ENCODE measurements around the gene RNF43. TPM values are rescaled to one million over a fixed set of nuclear protein-coding genes. Genes with fewer than 3 reads are reported as not detected.

The RNF43 gene
- total RNA-seq, 1 experiment from 2014 or later: 3.8 TPM

DNA sequence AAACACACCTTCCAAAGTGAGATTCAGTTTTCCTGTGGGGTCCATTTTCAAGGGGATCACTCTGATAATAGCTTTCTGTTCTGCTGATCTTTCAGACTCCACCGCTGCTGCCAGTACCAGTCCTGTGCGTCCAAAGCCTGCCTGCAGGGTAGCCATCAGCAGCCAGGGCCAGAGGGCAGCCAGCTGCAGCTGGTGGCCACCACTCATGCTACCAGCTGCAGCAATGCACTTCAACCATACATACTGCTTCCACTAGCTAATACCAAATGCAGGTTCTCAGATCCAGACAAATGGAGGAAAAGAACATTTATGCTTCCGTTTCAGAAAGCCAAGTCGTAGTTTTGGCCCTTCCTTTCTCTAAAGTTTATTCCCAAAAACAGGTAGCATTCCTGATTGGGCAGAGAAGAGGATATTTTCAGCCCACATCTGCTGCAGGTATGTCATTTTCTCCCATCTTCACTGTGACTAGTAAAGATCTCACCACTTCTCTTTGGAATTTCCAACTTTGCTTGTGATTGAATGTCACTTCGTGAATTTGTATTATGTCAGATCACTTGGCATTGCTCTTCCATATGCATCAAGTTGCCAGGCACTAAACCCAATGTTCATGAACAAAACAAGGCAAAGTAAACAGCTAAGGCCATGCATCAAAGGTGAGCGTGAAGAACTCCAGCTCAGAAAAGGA lies 1.8 kb downstream of the RNF43 start:
- ATAC-seq (peak; percentile 25), DNase-seq (peak; percentile 38)
- Histone ChIP-seq H3F3A (ENCODE audit: low read length, unreplicated experiment) (peaks cover 4% of the 10 kb centered on the region), H4K20me1 (ENCODE audit: low read length) (no peaks in the 10 kb centered on the region), H3K9me3 (ENCODE audit: low read length) (no peaks in the 10 kb centered on the region), H3K9ac (ENCODE audit: low read length) (no peak overlapping the region), H3K4me2 (ENCODE audit: low read length) (peak overlapping the region; percentile 87), H3K4me3 (ENCODE audit: low read length) (peak overlapping the region; percentile 79), H3K4me1 (ENCODE audit: insufficient read depth, low read length) (peaks cover 66% of the 10 kb centered on the region), H3K79me2 (ENCODE audit: low read length) (peaks cover 50% of the 10 kb centered on the region), H3K36me3 (ENCODE audit: low read depth, low read length) (no peaks in the 10 kb centered on the region), H3K9me2 (replicated peaks; ENCODE audit: low read length) (no peaks in the 10 kb centered on the region), H3K27ac (ENCODE audit: low read length) (no peak overlapping the region), H2AFZ (ENCODE audit: low read length) (peak overlapping the region; percentile 34; the same call in 1 of the 2 replicates), H3K27me3 (ENCODE audit: low read length) (peaks cover 5% of the 10 kb centered on the region)
- no TSS peak for BruUV-seq (replicated peaks)
- intact Hi-C loops (cut with micrococcal nuclease): no loop called here
- ChIA-PET POLR2A (ENCODE audit: unreplicated experiment) (interaction anchor here (0.5 to 0.8 kb wide), 5 partner anchors 17 to 81 kb away, joined by 3 to 5 read pairs (median 4); partner anchors contain the start of gene SUPT4H1), CTCF (interaction anchor here (0.6 to 3.0 kb wide), 3 partner anchors 63 to 99 kb away, joined by 3 to 61 read pairs (median 5); partner anchors contain the start of gene SUPT4H1)
- TF ChIP-seq EZH2phosphoT487 (IDR thresholded peaks at IDR 0.05; ENCODE audit: borderline replicate concordance, low read length) (no peak), EZH2 (IDR thresholded peaks at IDR 0.05; ENCODE audit: low read length, unreplicated experiment) (no peak)
- TF ChIP-seq, protein P1, sequence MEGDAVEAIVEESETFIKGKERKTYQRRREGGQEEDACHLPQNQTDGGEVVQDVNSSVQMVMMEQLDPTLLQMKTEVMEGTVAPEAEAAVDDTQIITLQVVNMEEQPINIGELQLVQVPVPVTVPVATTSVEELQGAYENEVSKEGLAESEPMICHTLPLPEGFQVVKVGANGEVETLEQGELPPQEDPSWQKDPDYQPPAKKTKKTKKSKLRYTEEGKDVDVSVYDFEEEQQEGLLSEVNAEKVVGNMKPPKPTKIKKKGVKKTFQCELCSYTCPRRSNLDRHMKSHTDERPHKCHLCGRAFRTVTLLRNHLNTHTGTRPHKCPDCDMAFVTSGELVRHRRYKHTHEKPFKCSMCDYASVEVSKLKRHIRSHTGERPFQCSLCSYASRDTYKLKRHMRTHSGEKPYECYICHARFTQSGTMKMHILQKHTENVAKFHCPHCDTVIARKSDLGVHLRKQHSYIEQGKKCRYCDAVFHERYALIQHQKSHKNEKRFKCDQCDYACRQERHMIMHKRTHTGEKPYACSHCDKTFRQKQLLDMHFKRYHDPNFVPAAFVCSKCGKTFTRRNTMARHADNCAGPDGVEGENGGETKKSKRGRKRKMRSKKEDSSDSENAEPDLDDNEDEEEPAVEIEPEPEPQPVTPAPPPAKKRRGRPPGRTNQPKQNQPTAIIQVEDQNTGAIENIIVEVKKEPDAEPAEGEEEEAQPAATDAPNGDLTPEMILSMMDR (conservative IDR thresholded peaks at IDR 0.05; ENCODE audit: low read depth, low read length): no peak

DNA sequence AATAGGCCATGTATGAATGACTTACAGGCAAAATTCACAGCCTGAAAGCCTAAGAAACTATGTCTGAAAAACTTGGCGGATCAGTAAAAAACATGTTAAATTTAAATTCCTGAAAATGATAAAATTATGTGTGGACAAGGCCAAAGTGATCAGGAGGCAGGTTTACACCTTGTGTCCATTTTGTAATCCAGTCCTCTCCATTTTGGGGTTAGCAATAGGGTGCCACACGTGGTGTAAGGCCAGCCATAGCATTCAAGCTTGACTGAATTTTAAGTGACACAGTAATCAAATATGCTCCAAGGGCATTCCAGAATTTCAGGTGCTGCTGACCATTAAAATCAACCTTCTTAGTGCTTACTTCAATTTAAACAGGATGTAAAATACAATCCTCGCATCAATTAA lies 2.7 kb downstream of the RNF43 start:
- no peaks in the 10 kb centered on the region for H3K9me3 ChIP-seq (ENCODE audit: low read length)
- peak; percentile 40 for DNase-seq
- no peak overlapping the region for H3K9ac ChIP-seq (ENCODE audit: low read length)
- peak overlapping the region; percentile 87 for H3K4me2 ChIP-seq (ENCODE audit: low read length)
- H4K20me1 ChIP-seq (ENCODE audit: low read length): no peaks in the 10 kb centered on the region
- intact Hi-C loops (cut with micrococcal nuclease): no loop called here
- BruUV-seq (replicated peaks): no TSS peak
- peaks cover 66% of the 10 kb centered on the region for H3K4me1 ChIP-seq (ENCODE audit: insufficient read depth, low read length)
- no peaks in the 10 kb centered on the region for H3K9me2 ChIP-seq (replicated peaks; ENCODE audit: low read length)
- H3K36me3 ChIP-seq (ENCODE audit: low read depth, low read length): no peaks in the 10 kb centered on the region
- TF ChIP-seq EZH2 (IDR thresholded peaks at IDR 0.05; ENCODE audit: low read length, unreplicated experiment): no peak
- TF ChIP-seq EZH2phosphoT487 (IDR thresholded peaks at IDR 0.05; ENCODE audit: borderline replicate concordance, low read length): no peak
- TF ChIP-seq, protein P1 (conservative IDR thresholded peaks at IDR 0.05; ENCODE audit: low read depth, low read length): no peak
- peak overlapping the region; percentile 79 for H3K4me3 ChIP-seq (ENCODE audit: low read length)
- H2AFZ ChIP-seq (ENCODE audit: low read length): peak overlapping the region; percentile 34; the same call in 1 of the 2 replicates
- no peaks in the 10 kb centered on the region for H3K27me3 ChIP-seq (ENCODE audit: low read length)
- H3K27ac ChIP-seq (ENCODE audit: low read length): no peak overlapping the region
- peaks cover 4% of the 10 kb centered on the region for H3F3A ChIP-seq (ENCODE audit: low read length, unreplicated experiment)
- ChIA-PET POLR2A (ENCODE audit: unreplicated experiment) (interaction anchor here (0.5 to 0.8 kb wide), 4 partner anchors 18 to 160 kb away, joined by 3 to 21 read pairs (median 4); partner anchors contain the start of gene SUPT4H1), CTCF (interaction anchor here (0.7 kb wide), 1 partner anchor 97 kb away, joined by 5 read pairs; no protein-coding TSS in a partner anchor)
- H3K79me2 ChIP-seq (ENCODE audit: low read length): peaks cover 50% of the 10 kb centered on the region
- no peak for ATAC-seq

GRCh38 chr17:58413684-58414083 lies 3.6 kb downstream of the RNF43 start:
- CTCF ChIA-PET: no interaction called here
- peak overlapping the region; percentile 79; the same call in 1 of the 2 replicates for H3K4me3 ChIP-seq (ENCODE audit: low read length)
- H3K27ac ChIP-seq (ENCODE audit: low read length): peak overlapping the region; percentile 13; the same call in 1 of the 2 replicates

More at GRCh38 chr17:58413684-58414083, 3.6 kb downstream of the RNF43 start:
- Histone ChIP-seq H3K27me3 (ENCODE audit: low read length) (no peaks in the 10 kb centered on the region), H3K4me2 (ENCODE audit: low read length) (peak overlapping the region; percentile 87), H3F3A (ENCODE audit: low read length, unreplicated experiment) (peaks cover 4% of the 10 kb centered on the region), H3K79me2 (ENCODE audit: low read length) (peaks cover 50% of the 10 kb centered on the region), H3K9me2 (replicated peaks; ENCODE audit: low read length) (no peaks in the 10 kb centered on the region), H2AFZ (ENCODE audit: low read length) (peak overlapping the region; percentile 4), H3K4me1 (ENCODE audit: insufficient read depth, low read length) (peaks cover 62% of the 10 kb centered on the region), H3K9ac (ENCODE audit: low read length) (no peak overlapping the region), H4K20me1 (ENCODE audit: low read length) (no peaks in the 10 kb centered on the region), H3K36me3 (ENCODE audit: low read depth, low read length) (no peaks in the 10 kb centered on the region), H3K9me3 (ENCODE audit: low read length) (no peaks in the 10 kb centered on the region)
- POLR2A ChIA-PET (ENCODE audit: unreplicated experiment): interaction anchor here (0.6 kb wide), 1 partner anchor 16 kb away, joined by 4 read pairs; no protein-coding TSS in a partner anchor
- TF ChIP-seq, protein P1 (conservative IDR thresholded peaks at IDR 0.05; ENCODE audit: low read depth, low read length): no peak
- no peak for TF ChIP-seq EZH2 (IDR thresholded peaks at IDR 0.05; ENCODE audit: low read length, unreplicated experiment)
- TF ChIP-seq EZH2phosphoT487 (IDR thresholded peaks at IDR 0.05; ENCODE audit: borderline replicate concordance, low read length): no peak
- DNase-seq: no peak
- no peak for ATAC-seq
- intact Hi-C loops (cut with micrococcal nuclease): no loop called here
- no TSS peak for BruUV-seq (replicated peaks)

All from PC-3 (cell line).